Renal pelvis (tissue), 12 donors: Measurements from ENCODE around the gene BPHL. TPM values are rescaled to one million over a fixed set of nuclear protein-coding genes. Genes with fewer than 3 reads are reported as not detected.
"Not testable (repeated sequence)": the region's sequence is repeated elsewhere in the genome, so short reads cannot be mapped to it uniquely, and the experiment has no call there.

ENCODE experiments used
- DNase-seq: peaks from one replicate; pipeline ENCODE4 v3.0.0-alpha.2; 2013
- long read RNA-seq, 16 experiments: transcript quantifications; one replicate each; lab custom pipeline, GENCODE V29; 2026
- polyA plus RNA-seq, 3 donors: library from polyadenylated mRNA; unstranded; fragments of 120-200 nt; gene quantifications; one replicate each; pipeline ENCODE4 v1.2.1, GENCODE V29; 2013; ENCODE audit not compliant: insufficient read length in 3 of 3

Gene BPHL
- 10 to 100 TPM; 54.5 to 75.9 (median 74.9) TPM for polyA plus RNA-seq
- long read RNA-seq, donor 1, transcript BPHL-203 (7 exons, 1,928 nt): major isoform, 36 of 47 reads
- long read RNA-seq, donor 1, partial matches to known transcripts: 8 of 47 reads
- long read RNA-seq, donor 1, other reads (novel, unspliced or antisense): 0 of 47 reads
- long read RNA-seq, donor 2, transcript BPHL-203 (7 exons, 1,928 nt): major isoform, 24 of 126 reads
- long read RNA-seq, donor 2, partial matches to known transcripts: 101 of 126 reads
- long read RNA-seq, donor 2, other reads (novel, unspliced or antisense): 0 of 126 reads
- long read RNA-seq, donor 3, transcript BPHL-203 (7 exons, 1,928 nt): major isoform, 19 of 30 reads
- long read RNA-seq, donor 3, partial matches to known transcripts: 11 of 30 reads
- long read RNA-seq, donor 3, other reads (novel, unspliced or antisense): 0 of 30 reads
- long read RNA-seq, donor 4, transcript BPHL-203 (7 exons, 1,928 nt): major isoform, 36 of 186 reads
- long read RNA-seq, donor 4, partial matches to known transcripts: 79 of 186 reads
- long read RNA-seq, donor 4, other reads (novel, unspliced or antisense): 65 of 186 reads
- long read RNA-seq, donor 5, transcript BPHL-203 (7 exons, 1,928 nt): major isoform, 11 of 12 reads
- long read RNA-seq, donor 5, partial matches to known transcripts: 0 of 12 reads
- long read RNA-seq, donor 5, other reads (novel, unspliced or antisense): 0 of 12 reads
- long read RNA-seq, donor 6, transcript BPHL-203 (7 exons, 1,928 nt): major isoform, 31 of 64 reads
- long read RNA-seq, donor 6, partial matches to known transcripts: 33 of 64 reads
- long read RNA-seq, donor 6, other reads (novel, unspliced or antisense): 0 of 64 reads
- long read RNA-seq, donor 7, transcript BPHL-203 (7 exons, 1,928 nt): major isoform, 31 of 113 reads
- long read RNA-seq, donor 7, partial matches to known transcripts: 81 of 113 reads
- long read RNA-seq, donor 7, other reads (novel, unspliced or antisense): 0 of 113 reads
- long read RNA-seq, donor 8, partial matches to known transcripts: 7 of 10 reads
- long read RNA-seq, donor 8, other reads (novel, unspliced or antisense): 0 of 10 reads
- long read RNA-seq, donor 9, transcript BPHL-203 (7 exons, 1,928 nt): major isoform, 47 of 167 reads
- long read RNA-seq, donor 9, partial matches to known transcripts: 118 of 167 reads
- long read RNA-seq, donor 9, other reads (novel, unspliced or antisense): 0 of 167 reads
- long read RNA-seq, donor 10, transcript BPHL-203 (7 exons, 1,928 nt): major isoform, 23 of 42 reads
- long read RNA-seq, donor 10, partial matches to known transcripts: 17 of 42 reads
- long read RNA-seq, donor 10, other reads (novel, unspliced or antisense): 0 of 42 reads
- long read RNA-seq, donor 11, transcript BPHL-203 (7 exons, 1,928 nt): major isoform, 12 of 12 reads
- long read RNA-seq, donor 11, partial matches to known transcripts: 0 of 12 reads
- long read RNA-seq, donor 11, other reads (novel, unspliced or antisense): 0 of 12 reads
- long read RNA-seq, donor 12, transcript BPHL-203 (7 exons, 1,928 nt): major isoform, 50 of 140 reads
- long read RNA-seq, donor 12, partial matches to known transcripts: 87 of 140 reads
- long read RNA-seq, donor 12, other reads (novel, unspliced or antisense): 0 of 140 reads
- long read RNA-seq, donor 13, transcript BPHL-203 (7 exons, 1,928 nt): major isoform, 8 of 23 reads
- long read RNA-seq, donor 13, partial matches to known transcripts: 15 of 23 reads
- long read RNA-seq, donor 13, other reads (novel, unspliced or antisense): 0 of 23 reads
- long read RNA-seq, donor 14, transcript BPHL-203 (7 exons, 1,928 nt): major isoform, 48 of 153 reads
- long read RNA-seq, donor 14, partial matches to known transcripts: 104 of 153 reads
- long read RNA-seq, donor 14, other reads (novel, unspliced or antisense): 0 of 153 reads
- long read RNA-seq, donor 15, transcript BPHL-203 (7 exons, 1,928 nt): major isoform, 44 of 226 reads
- long read RNA-seq, donor 15, partial matches to known transcripts: 180 of 226 reads
- long read RNA-seq, donor 15, other reads (novel, unspliced or antisense): 0 of 226 reads
- long read RNA-seq, donor 16, transcript BPHL-203 (7 exons, 1,928 nt): major isoform, 14 of 35 reads
- long read RNA-seq, donor 16, partial matches to known transcripts: 17 of 35 reads
- long read RNA-seq, donor 16, other reads (novel, unspliced or antisense): 0 of 35 reads

- peak; percentile 93 for DNase-seq
Measured at GRCh38 chr6:3118353-3119039, at the start of gene BPHL. BPHL (plus strand) TSS chr6:3118711; CDS start chr6:3118741, 30 bp downstream.

- DNase-seq: no peak
Measured at GRCh38 chr6:3071568-3071967, 46.9 kb upstream of the BPHL start.

GRCh38 chr6:3072798-3073197, 45.7 kb upstream of the BPHL start:
- DNase-seq: no peak

- no peak for DNase-seq
Measured at GRCh38 chr6:3073382-3073781, 45.1 kb upstream of the BPHL start.

GRCh38 chr6:3075772-3076113, 42.8 kb upstream of the BPHL start:
- no peak for DNase-seq

GRCh38 chr6:3076320-3076719, 42.2 kb upstream of the BPHL start:
- no peak for DNase-seq

GRCh38 chr6:3077430-3077829, 41.1 kb upstream of the BPHL start:
- DNase-seq: no peak

GRCh38 chr6:3078952-3079351, 39.6 kb upstream of the BPHL start:
- not testable (repeated sequence) for DNase-seq

GRCh38 chr6:3079682-3080081, 38.8 kb upstream of the BPHL start:
- no peak for DNase-seq

- no peak for DNase-seq
Measured at GRCh38 chr6:3081960-3082359, 36.6 kb upstream of the BPHL start.

- no peak for DNase-seq
Measured at GRCh38 chr6:3085074-3085473, 33.4 kb upstream of the BPHL start.

GRCh38 chr6:3086282-3086946, 32.1 kb upstream of the BPHL start:
- DNase-seq: peak; percentile 46

GRCh38 chr6:3088446-3088845, 30.1 kb upstream of the BPHL start:
- DNase-seq: no peak

- DNase-seq: peak; percentile 51
Measured at GRCh38 chr6:3088968-3089367, 29.5 kb upstream of the BPHL start.

- no peak for DNase-seq
Measured at GRCh38 chr6:3090013-3090412, 28.5 kb upstream of the BPHL start.

GRCh38 chr6:3094815-3095214, 23.7 kb upstream of the BPHL start:
- DNase-seq: no peak

GRCh38 chr6:3102875-3103274, 15.6 kb upstream of the BPHL start:
- no peak for DNase-seq

- no peak for DNase-seq
Measured at GRCh38 chr6:3108746-3109414, 9.6 kb upstream of the BPHL start.
